ENCODE measurements around the gene PDZD2. TPM values are rescaled to one million over a fixed set of nuclear protein-coding genes. Genes with fewer than 3 reads are reported as not detected.
A peak's percentile ranks its signal among the peaks of the same experiment; 100 is the strongest.

PDZD2 gene
- total RNA-seq, 2 donors from 2014 or later: 10.3 to 59.5 TPM

GRCh38 chr5:31625394-31625793 is 13.5 kb upstream of the PDZD2 start:
- H3K9me3 ChIP-seq: no peaks in the 10 kb centered on the region
- TF ChIP-seq POLR2AphosphoS5 (IDR thresholded peaks at IDR 0.05): no peak
- TF ChIP-seq, protein P1, sequence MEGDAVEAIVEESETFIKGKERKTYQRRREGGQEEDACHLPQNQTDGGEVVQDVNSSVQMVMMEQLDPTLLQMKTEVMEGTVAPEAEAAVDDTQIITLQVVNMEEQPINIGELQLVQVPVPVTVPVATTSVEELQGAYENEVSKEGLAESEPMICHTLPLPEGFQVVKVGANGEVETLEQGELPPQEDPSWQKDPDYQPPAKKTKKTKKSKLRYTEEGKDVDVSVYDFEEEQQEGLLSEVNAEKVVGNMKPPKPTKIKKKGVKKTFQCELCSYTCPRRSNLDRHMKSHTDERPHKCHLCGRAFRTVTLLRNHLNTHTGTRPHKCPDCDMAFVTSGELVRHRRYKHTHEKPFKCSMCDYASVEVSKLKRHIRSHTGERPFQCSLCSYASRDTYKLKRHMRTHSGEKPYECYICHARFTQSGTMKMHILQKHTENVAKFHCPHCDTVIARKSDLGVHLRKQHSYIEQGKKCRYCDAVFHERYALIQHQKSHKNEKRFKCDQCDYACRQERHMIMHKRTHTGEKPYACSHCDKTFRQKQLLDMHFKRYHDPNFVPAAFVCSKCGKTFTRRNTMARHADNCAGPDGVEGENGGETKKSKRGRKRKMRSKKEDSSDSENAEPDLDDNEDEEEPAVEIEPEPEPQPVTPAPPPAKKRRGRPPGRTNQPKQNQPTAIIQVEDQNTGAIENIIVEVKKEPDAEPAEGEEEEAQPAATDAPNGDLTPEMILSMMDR (IDR thresholded peaks at IDR 0.05): no peak
- TF ChIP-seq POLR2A (IDR thresholded peaks at IDR 0.05): no peak
- H3K27ac ChIP-seq: no peak overlapping the region
- no peak overlapping the region for H3K4me3 ChIP-seq
- no peaks in the 10 kb centered on the region for H3K27me3 ChIP-seq (replicated peaks; ENCODE audit: insufficient read depth)
- no peaks in the 10 kb centered on the region for H3K36me3 ChIP-seq
- intact Hi-C loops (cut with DNase I): no loop called here
- H3K4me1 ChIP-seq (replicated peaks): no peaks in the 10 kb centered on the region
- DNase-seq (ENCODE audit: low spot score): no peak
- WGBS: 90% methylated on average over 1 of the region's 1 CpG

- DNase-seq (ENCODE audit: low spot score): peak; percentile 67
- Histone ChIP-seq H3K4me1 (replicated peaks) (no peaks in the 10 kb centered on the region), H3K4me3 (no peak overlapping the region), H3K27me3 (replicated peaks; ENCODE audit: insufficient read depth) (no peaks in the 10 kb centered on the region), H3K9me3 (no peaks in the 10 kb centered on the region), H3K27ac (no peak overlapping the region), H3K36me3 (no peaks in the 10 kb centered on the region)
- WGBS: 46% methylated on average over 3 of the region's 3 CpGs
- intact Hi-C loops (cut with DNase I): no loop called here
- TF ChIP-seq POLR2AphosphoS5 (IDR thresholded peaks at IDR 0.05) (peak; percentile 31), POLR2A (IDR thresholded peaks at IDR 0.05) (no peak)
- TF ChIP-seq, protein P1 (IDR thresholded peaks at IDR 0.05): no peak
Measured at GRCh38 chr5:31626156-31626555, 12.8 kb upstream of the PDZD2 start.

- WGBS: 73% methylated on average over 11 of the region's 11 CpGs
- DNase-seq (ENCODE audit: low spot score): no peak
- H3K9me3 ChIP-seq: no peaks in the 10 kb centered on the region
- no peaks in the 10 kb centered on the region for H3K36me3 ChIP-seq
- no peak overlapping the region for H3K4me3 ChIP-seq
- no peak overlapping the region for H3K27ac ChIP-seq
- H3K27me3 ChIP-seq (replicated peaks; ENCODE audit: insufficient read depth): no peaks in the 10 kb centered on the region
- no peaks in the 10 kb centered on the region for H3K4me1 ChIP-seq (replicated peaks)
- TF ChIP-seq, protein P1 (IDR thresholded peaks at IDR 0.05): no peak
- TF ChIP-seq POLR2AphosphoS5 (IDR thresholded peaks at IDR 0.05): no peak
- intact Hi-C loops (cut with DNase I): no loop called here
Measured at GRCh38 chr5:31626604-31627234, 12.2 kb upstream of the PDZD2 start.

DNA sequence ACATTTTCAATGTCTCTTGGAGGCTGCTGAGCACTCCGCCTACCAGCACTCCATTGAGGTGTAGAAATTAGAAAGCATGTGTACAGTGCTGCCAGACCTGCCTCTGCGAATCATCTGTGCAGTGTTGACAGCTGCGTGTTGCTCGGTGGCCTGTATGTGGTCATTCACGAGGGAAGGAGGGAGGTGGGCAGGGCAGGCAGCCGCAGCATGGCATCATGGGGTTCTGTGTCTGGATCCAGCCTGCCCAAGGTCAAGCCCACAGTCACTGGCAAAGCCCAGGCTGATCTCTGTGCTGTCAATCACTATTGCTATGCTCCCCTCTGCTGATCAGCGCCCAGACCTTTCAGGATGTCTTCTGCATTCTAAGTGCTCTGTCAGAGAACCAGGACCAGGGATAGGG is 8.0 kb upstream of the PDZD2 start:
- Histone ChIP-seq H3K27ac (no peak overlapping the region), H3K4me1 (replicated peaks) (no peaks in the 10 kb centered on the region), H3K36me3 (no peaks in the 10 kb centered on the region), H3K9me3 (no peaks in the 10 kb centered on the region), H3K27me3 (replicated peaks; ENCODE audit: insufficient read depth) (no peaks in the 10 kb centered on the region), H3K4me3 (no peak overlapping the region)
- no peak for TF ChIP-seq POLR2A (IDR thresholded peaks at IDR 0.05)
- TF ChIP-seq POLR2AphosphoS5 (IDR thresholded peaks at IDR 0.05): no peak
- TF ChIP-seq, protein P1 (IDR thresholded peaks at IDR 0.05): no peak
- intact Hi-C loops (cut with DNase I): no loop called here
- WGBS: 88% methylated on average over 7 of the region's 7 CpGs
- DNase-seq (ENCODE audit: low spot score): no peak

GRCh38 chr5:31632460-31632859 is 6.5 kb upstream of the PDZD2 start:
- H3K27ac ChIP-seq: no peak overlapping the region
- no peak overlapping the region for H3K4me3 ChIP-seq
- H3K27me3 ChIP-seq (replicated peaks; ENCODE audit: insufficient read depth): no peaks in the 10 kb centered on the region
- no peak for DNase-seq (ENCODE audit: low spot score)
- H3K4me1 ChIP-seq (replicated peaks): no peaks in the 10 kb centered on the region
- H3K36me3 ChIP-seq: no peaks in the 10 kb centered on the region
- intact Hi-C loops (cut with DNase I): no loop called here
- no peaks in the 10 kb centered on the region for H3K9me3 ChIP-seq
- 94% methylated on average over 1 of the region's 1 CpG for WGBS
- TF ChIP-seq, protein P1 (IDR thresholded peaks at IDR 0.05): no peak
- TF ChIP-seq POLR2A (IDR thresholded peaks at IDR 0.05): no peak

Data from prostate gland (tissue), 2 donors.